Activated T-helper 9 cell treated with anti-CD3 and anti-CD28 coated beads, Interleukin-2, amount 50 U/mL, for 16 hours (primary cell): ENCODE measurements around the gene CYP2C18.
"Not testable (repeated sequence)": the region's sequence is repeated elsewhere in the genome, so short reads cannot be mapped to it uniquely, and the experiment has no call there.

Experiments
- DNase-seq: peaks from one replicate; pipeline ENCODE4 v3.0.0-alpha.2; 2020; ENCODE audit warnings: low read depth

The CYP2C18 gene

GRCh38 chr10:94747137-94747536 is 63.6 kb downstream of the CYP2C18 start:
- no peak for DNase-seq

- no peak for DNase-seq
Measured at GRCh38 chr10:94747838-94748237, 64.3 kb downstream of the CYP2C18 start.

GRCh38 chr10:94757916-94758315 is 74.4 kb downstream of the CYP2C18 start:
- no peak for DNase-seq

GRCh38 chr10:94760586-94761178 is 77.2 kb downstream of the CYP2C18 start:
- DNase-seq = no peak

- no peak for DNase-seq
Measured at GRCh38 chr10:94762393-94762792, 78.9 kb downstream of the CYP2C18 start, which contains the start of gene CYP2C19. Gene CYP2C19, plus strand, starts transcription at chr10:94762681. Its CDS starts 25 bp downstream, at chr10:94762706.

GRCh38 chr10:94775425-94775824 is 91.9 kb downstream of the CYP2C18 start:
- not testable (repeated sequence) for DNase-seq

- no peak for DNase-seq
Measured at GRCh38 chr10:94777886-94778458, 94.4 kb downstream of the CYP2C18 start.

GRCh38 chr10:94780844-94781243 is 97.3 kb downstream of the CYP2C18 start:
- DNase-seq = no peak

- DNase-seq = no peak
Measured at GRCh38 chr10:94784256-94784655, 100.7 kb downstream of the CYP2C18 start.

- DNase-seq = no peak
Measured at GRCh38 chr10:94785211-94785610, 101.7 kb downstream of the CYP2C18 start.
